ENCODE results near the gene LY6G6C.

Gene LY6G6C

DNA sequence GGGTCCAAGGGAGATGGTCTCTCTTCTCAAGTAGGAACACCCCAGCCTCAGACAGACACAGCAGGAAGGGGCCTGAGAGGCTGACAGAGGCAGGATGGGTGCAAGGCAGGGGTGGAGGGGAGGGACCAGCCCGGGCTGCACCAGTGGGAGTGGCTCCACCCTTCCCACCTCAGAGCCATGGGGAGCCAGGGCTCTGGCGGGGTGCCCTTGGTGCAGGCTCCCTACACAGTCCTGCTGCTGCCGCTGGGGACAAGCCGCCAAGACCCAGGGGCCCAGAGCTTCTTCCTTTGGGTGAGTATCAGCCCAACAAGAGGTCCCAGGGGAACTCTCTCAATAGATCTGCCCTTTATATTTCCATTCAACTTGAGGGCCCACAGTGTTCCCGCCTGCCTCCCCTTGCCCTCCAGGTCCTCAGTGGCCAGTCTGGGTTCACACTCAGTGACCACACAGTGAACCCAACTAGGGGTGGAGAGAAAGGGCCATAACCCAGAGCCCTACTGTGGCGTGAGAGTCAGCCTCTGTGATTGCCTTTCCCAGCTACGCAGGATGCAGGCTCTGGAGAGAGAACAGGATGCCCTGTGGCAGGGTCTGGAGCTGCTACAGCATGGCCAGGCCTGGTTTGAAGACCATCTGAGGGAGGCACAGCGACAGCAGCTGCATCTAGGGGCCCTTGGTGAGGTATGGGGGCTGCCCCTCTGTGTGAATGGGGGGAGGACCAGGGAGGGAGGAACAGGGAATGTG is 41.5 kb upstream of the LY6G6C start:
- Histone ChIP-seq H3K4me2 (peak overlapping the region; percentile 51), H3K27ac (peak overlapping the region; percentile 31; the same call in 1 of the 2 replicates), H3K9ac (peak overlapping the region; percentile 34; the same call in 1 of the 2 replicates), H3K36me3 (peaks cover 80% of the 10 kb centered on the region), H3K9me3 (no peaks in the 10 kb centered on the region), H4K20me1 (no peaks in the 10 kb centered on the region), H3K4me3 (no peak overlapping the region), H3K27me3 (no peaks in the 10 kb centered on the region), H3K4me1 (peaks cover 23% of the 10 kb centered on the region)
- TF ChIP-seq Cebpa-rat (IDR thresholded peaks at IDR 0.05) = no peak

DNA sequence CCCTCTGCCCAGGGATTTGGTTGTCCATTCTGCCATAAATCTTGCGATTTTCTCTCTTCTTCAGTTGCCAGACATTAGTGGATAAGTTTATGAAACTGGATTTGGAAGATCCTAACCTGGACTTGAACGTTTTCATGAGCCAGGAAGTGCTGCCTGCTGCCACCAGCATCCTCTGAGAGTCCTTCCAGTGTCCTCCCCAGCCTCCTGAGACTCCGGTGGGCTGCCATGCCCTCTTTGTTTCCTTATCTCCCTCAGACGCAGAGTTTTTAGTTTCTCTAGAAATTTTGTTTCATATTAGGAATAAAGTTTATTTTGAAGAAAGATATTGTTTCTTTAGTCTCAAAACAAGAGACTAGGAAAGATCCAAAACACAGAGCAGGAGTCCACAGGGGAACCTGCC is 40.8 kb upstream of the LY6G6C start, which contains the start of gene SAPCD1:
SAPCD1 (plus strand) TSS at position 301 of the 400 bp plus-strand sequence. CDS start 399 bp downstream, outside the sequence.
- Histone ChIP-seq H3K4me1 (peaks cover 23% of the 10 kb centered on the region), H3K36me3 (peaks cover 87% of the 10 kb centered on the region), H3K9me3 (no peaks in the 10 kb centered on the region), H3K9ac (peak within 1 kb of the TSS; percentile 34; the same call in 1 of the 2 replicates), H3K4me2 (peak within 1 kb of the TSS; percentile 51), H3K4me3 (no peak within 1 kb of the TSS), H4K20me1 (no peaks in the 10 kb centered on the region), H3K27ac (peak within 1 kb of the TSS; percentile 31; the same call in 1 of the 2 replicates), H3K27me3 (no peaks in the 10 kb centered on the region)
- TF ChIP-seq Cebpa-rat (IDR thresholded peaks at IDR 0.05) = no peak

DNA sequence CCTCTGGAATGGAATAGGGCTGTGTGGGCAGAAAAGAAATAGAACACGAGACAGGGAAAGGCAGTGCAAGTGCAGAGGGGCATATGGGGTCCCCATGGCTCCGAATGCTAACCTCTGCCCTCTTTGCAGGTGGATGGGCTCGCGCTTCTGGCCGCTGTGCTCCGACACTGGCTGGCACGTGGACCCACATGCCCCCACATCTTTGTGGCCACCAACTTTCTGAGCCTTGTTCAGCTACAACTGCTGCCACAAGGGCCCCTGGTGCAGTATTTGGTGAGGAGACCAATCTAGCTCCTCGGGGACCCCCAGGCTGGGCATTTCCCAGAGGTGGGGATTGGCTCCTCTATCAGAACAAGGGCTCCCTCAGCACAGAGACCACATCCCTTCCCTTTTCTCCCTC is 39.8 kb upstream of the LY6G6C start:
- TF ChIP-seq Cebpa-rat (IDR thresholded peaks at IDR 0.05) = no peak
- Histone ChIP-seq H3K36me3 (peaks cover 88% of the 10 kb centered on the region), H3K4me1 (peaks cover 23% of the 10 kb centered on the region), H3K9me3 (no peaks in the 10 kb centered on the region), H3K4me2 (no peak overlapping the region), H3K4me3 (no peak overlapping the region), H3K9ac (no peak overlapping the region), H3K27me3 (no peaks in the 10 kb centered on the region), H3K27ac (no peak overlapping the region), H4K20me1 (no peaks in the 10 kb centered on the region)

DNA sequence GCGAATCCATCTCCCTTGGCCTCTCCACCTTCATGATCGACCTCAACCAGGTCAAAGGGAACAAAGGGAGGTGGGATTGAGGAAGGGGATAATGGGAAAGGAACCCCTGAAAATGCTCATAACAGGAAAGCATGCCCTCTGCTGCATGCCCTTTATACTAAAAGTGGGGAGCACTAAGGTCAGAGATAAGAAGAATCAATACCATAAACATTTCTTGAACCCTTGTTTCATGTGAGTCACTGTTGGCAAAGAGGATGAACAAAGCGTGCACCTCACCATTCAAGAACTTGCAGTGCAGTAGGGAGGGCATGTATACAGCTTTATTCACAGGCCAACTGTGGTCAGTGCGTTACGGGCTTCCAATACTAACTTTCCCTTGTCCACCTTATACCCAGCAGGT is 39.2 kb upstream of the LY6G6C start:
- no peak overlapping the region for H3K4me2 ChIP-seq
- no peak overlapping the region for H3K9ac ChIP-seq
- no peak for TF ChIP-seq Cebpa-rat (IDR thresholded peaks at IDR 0.05)
- peaks cover 82% of the 10 kb centered on the region for H3K36me3 ChIP-seq
- no peaks in the 10 kb centered on the region for H4K20me1 ChIP-seq
- H3K9me3 ChIP-seq = no peaks in the 10 kb centered on the region
- no peaks in the 10 kb centered on the region for H3K27me3 ChIP-seq
- peaks cover 23% of the 10 kb centered on the region for H3K4me1 ChIP-seq
- H3K27ac ChIP-seq = no peak overlapping the region
- no peak overlapping the region for H3K4me3 ChIP-seq

DNA sequence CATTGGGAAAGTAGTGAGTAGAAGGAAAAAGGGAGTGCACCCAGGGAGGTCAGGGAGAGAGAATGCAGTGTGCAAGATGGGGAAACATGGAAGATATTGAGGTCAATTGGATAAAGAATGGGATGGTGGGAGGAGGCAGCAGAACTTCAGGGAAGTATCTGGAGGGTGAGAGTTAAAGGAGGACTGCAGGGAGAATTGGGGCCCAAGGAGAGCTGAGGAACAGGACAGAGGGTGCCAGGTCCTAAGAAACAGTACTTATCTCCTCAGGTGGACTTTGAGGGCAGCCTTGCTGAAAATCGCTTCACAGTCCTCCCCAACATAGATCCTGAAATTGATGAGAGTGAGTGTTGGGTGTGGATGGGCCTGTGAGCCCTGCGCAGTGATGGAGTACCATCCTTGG is 36.7 kb upstream of the LY6G6C start:
- H3K9ac ChIP-seq = no peak overlapping the region
- no peaks in the 10 kb centered on the region for H3K27me3 ChIP-seq
- H3K4me1 ChIP-seq = peaks cover 21% of the 10 kb centered on the region
- peaks cover 65% of the 10 kb centered on the region for H3K36me3 ChIP-seq
- no peak for TF ChIP-seq Cebpa-rat (IDR thresholded peaks at IDR 0.05)
- H4K20me1 ChIP-seq = no peaks in the 10 kb centered on the region
- no peak overlapping the region for H3K4me2 ChIP-seq
- no peak overlapping the region for H3K27ac ChIP-seq
- H3K4me3 ChIP-seq = no peak overlapping the region
- H3K9me3 ChIP-seq = no peaks in the 10 kb centered on the region

DNA sequence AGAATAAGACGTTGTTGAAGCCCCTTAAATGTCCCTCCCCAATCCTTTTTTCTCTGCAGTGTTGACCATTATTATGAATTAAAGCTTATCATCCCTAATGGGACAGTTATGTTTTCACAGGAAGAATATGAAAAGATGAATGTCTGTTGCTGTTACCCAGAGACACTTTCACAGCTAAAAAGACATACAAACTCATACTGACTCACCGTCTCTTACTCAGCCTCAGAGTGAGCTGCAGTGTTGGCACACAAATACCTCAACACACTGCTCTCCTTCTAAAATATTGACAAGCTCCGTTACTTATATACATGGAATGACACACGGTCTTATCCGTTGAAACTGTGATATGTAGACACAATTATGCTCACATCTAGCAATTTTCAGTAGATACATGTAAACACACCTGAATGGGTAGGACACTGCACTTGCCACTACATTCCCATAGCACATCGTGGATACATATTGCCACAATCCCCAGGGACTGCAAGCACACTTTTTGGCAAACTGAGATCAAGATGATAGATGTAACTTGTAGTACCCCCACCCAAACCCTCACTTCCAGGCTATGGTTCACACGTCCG is 31.3 kb upstream of the LY6G6C start:
- TF ChIP-seq Cebpa-rat (IDR thresholded peaks at IDR 0.05) = no peak
- H3K27me3 ChIP-seq = no peaks in the 10 kb centered on the region
- H3K9ac ChIP-seq = no peak overlapping the region
- no peaks in the 10 kb centered on the region for H3K4me1 ChIP-seq
- H3K4me3 ChIP-seq = no peak overlapping the region
- no peak overlapping the region for H3K27ac ChIP-seq
- H3K9me3 ChIP-seq = no peaks in the 10 kb centered on the region
- peaks cover 46% of the 10 kb centered on the region for H3K36me3 ChIP-seq
- H4K20me1 ChIP-seq = no peaks in the 10 kb centered on the region
- no peak overlapping the region for H3K4me2 ChIP-seq

DNA sequence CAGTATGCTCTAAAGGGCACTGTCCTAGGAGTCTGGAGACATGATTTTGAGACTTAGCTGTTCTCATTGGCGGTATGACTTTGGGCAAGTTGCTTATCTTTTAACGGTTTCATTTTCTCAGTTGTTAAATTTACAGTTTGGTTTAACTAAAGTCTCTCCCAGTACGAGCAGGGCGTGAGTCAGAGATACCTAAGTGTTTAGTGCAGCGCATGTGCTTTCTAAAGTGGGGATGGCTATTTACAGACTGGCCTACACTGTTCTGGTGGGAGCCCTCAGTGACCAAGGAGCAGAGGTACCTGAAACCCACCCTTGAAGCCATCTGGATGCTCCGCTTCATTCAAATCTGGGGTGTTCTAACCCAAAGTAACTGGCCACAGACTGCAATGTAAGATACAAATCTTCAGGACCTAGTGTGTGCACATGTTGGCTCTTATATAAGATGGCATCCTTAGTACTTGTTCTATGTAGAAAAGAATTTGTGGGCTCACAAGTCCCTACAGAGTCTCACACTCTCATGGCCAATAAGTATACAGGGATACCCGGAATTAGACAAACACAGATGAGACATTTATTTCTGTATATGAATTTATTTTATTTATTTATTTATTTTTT is 29.0 kb upstream of the LY6G6C start:
- Histone ChIP-seq H3K9ac (no peak overlapping the region), H3K9me3 (no peaks in the 10 kb centered on the region), H3K27ac (no peak overlapping the region), H4K20me1 (no peaks in the 10 kb centered on the region), H3K4me2 (no peak overlapping the region), H3K27me3 (no peaks in the 10 kb centered on the region), H3K4me3 (no peak overlapping the region), H3K4me1 (no peaks in the 10 kb centered on the region), H3K36me3 (peaks cover 63% of the 10 kb centered on the region)
- TF ChIP-seq Cebpa-rat (IDR thresholded peaks at IDR 0.05) = no peak

DNA sequence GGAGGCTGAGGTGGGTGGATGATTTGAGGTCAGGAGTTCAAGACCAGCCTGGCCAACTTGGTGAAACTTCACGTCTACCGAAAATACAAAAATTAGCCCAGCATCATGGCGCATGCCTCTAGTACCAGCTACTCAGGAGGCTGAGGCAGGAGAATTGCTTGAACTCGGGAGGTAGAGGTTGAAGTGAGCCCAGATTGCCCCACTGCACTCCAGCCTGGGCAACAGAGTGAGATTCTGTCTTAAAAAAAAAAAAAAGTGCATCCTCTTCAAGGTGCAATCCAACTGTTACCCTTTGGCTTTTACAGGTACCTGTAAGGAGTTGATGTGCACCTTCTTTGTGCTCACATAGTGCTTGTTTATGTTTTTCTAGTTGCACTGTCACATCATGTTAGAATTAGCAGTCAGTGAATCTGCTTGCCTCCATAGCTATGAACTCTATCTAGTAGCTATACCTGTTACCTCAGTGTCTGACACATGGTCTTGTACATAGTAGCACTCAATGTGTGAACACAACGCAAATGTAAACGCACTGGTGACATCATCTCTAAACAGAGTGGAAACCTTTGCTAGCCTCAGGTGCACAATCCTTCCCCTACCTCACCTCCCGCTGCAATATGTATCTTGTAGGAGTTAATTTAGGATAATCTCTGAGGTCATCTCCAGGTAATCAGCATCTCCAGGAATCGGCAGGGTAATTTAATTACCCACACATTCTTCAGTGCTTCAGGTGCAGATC is 27.9 kb upstream of the LY6G6C start:
- no peak overlapping the region for H3K27ac ChIP-seq
- peaks cover 70% of the 10 kb centered on the region for H3K36me3 ChIP-seq
- no peaks in the 10 kb centered on the region for H4K20me1 ChIP-seq
- H3K27me3 ChIP-seq = no peaks in the 10 kb centered on the region
- no peaks in the 10 kb centered on the region for H3K9me3 ChIP-seq
- H3K4me2 ChIP-seq = no peak overlapping the region
- no peak for TF ChIP-seq Cebpa-rat (IDR thresholded peaks at IDR 0.05)
- H3K4me1 ChIP-seq = peaks cover 8% of the 10 kb centered on the region
- no peak overlapping the region for H3K4me3 ChIP-seq
- H3K9ac ChIP-seq = no peak overlapping the region

DNA sequence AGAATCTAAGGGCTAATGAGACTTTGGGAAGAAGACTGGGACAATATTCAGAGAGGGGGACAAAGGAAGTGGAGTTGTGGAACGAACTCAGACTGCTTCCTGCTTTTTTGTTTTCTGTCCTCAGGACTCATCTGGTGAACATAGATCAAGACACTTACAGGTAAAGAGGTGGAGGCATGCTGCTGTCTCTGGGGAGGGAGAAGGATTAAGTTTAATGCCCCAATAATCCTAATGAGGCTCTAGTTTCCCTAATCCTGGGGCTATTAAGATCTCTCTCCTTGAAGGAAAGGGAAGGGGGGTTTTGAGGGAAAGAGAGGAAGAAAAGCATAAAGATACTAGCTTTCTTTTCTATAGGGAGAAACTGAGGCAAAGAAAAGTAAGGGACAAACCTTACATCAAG is 22.9 kb upstream of the LY6G6C start:
- peak overlapping the region; percentile 36 for H3K4me2 ChIP-seq
- H4K20me1 ChIP-seq = no peaks in the 10 kb centered on the region
- peaks cover 77% of the 10 kb centered on the region for H3K36me3 ChIP-seq
- no peak overlapping the region for H3K4me3 ChIP-seq
- H3K27ac ChIP-seq = peak overlapping the region; percentile 36
- H3K4me1 ChIP-seq = peaks cover 41% of the 10 kb centered on the region
- no peaks in the 10 kb centered on the region for H3K9me3 ChIP-seq
- no peak for TF ChIP-seq Cebpa-rat (IDR thresholded peaks at IDR 0.05)
- H3K27me3 ChIP-seq = no peaks in the 10 kb centered on the region
- peak overlapping the region; percentile 25 for H3K9ac ChIP-seq
